ENCODE data around the gene JAKMIP1.

Gene JAKMIP1

GRCh38 chr4:6172927-6173200 is 27.5 kb downstream of the JAKMIP1 start:
- no peak overlapping the region for H3K4me3 ChIP-seq (ENCODE audit: low read depth, low read length)
- no peak for TF ChIP-seq CTCF (IDR thresholded peaks at IDR 0.05; ENCODE audit: low read depth, low read length, missing control alignments)
- DNase-seq (ENCODE audit: low read depth): no peak

- DNase-seq (ENCODE audit: low read depth): no peak
- H3K4me3 ChIP-seq (ENCODE audit: low read depth, low read length): no peak overlapping the region
- TF ChIP-seq CTCF (IDR thresholded peaks at IDR 0.05; ENCODE audit: low read depth, low read length, missing control alignments): no peak
Observed at GRCh38 chr4:6172093-6172926, 28.0 kb downstream of the JAKMIP1 start.

DNA sequence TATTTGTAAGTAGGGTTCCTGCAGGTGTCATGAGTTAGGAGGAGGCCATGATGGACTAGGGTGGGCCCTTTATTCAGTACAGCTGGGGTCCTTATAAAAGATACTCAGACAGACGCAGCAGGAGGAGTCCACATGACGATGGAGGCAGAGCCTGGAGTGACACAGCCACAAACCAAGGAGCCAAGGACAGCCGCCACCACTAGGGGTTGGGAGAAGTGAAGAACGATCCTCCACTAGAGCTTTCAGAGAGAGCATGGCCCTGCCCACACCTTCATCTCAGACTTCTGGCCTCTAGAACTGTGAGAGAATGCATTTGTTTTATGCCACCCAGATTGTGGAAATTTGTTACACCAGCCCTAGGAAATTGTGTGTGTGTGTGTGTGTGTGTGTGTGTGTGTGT is 31.1 kb downstream of the JAKMIP1 start:
- no peak for TF ChIP-seq CTCF (IDR thresholded peaks at IDR 0.05; ENCODE audit: low read depth, low read length, missing control alignments)
- no peak for DNase-seq (ENCODE audit: low read depth)
- H3K4me3 ChIP-seq (ENCODE audit: low read depth, low read length): no peak overlapping the region

- H3K4me3 ChIP-seq (ENCODE audit: low read depth, low read length): no peak overlapping the region
- no peak for TF ChIP-seq CTCF (IDR thresholded peaks at IDR 0.05; ENCODE audit: low read depth, low read length, missing control alignments)
- no peak for DNase-seq (ENCODE audit: low read depth)
Observed at GRCh38 chr4:6165766-6166165, 34.6 kb downstream of the JAKMIP1 start.

DNA sequence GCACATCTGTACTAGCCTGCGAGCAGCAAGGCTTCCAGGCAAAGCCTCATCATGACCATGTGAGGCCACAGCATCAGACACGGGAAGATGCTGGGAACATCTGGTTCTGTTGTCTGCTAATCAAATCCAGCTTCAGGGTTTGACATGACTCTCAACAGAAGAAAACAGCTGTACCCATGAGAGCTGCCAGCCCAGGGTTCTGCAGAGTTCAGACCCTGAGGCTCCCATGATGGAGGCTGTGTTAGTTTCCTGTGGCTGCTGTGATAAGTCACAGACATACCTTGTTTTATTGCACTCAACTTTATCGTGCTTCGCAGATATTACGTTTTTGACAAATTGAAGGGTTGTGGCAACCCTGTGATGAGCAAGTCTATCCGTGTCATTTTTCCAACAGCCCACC is 37.5 kb downstream of the JAKMIP1 start:
- no peak overlapping the region for H3K4me3 ChIP-seq (ENCODE audit: low read depth, low read length)
- TF ChIP-seq CTCF (IDR thresholded peaks at IDR 0.05; ENCODE audit: low read depth, low read length, missing control alignments): no peak
- DNase-seq (ENCODE audit: low read depth): no peak

DNA sequence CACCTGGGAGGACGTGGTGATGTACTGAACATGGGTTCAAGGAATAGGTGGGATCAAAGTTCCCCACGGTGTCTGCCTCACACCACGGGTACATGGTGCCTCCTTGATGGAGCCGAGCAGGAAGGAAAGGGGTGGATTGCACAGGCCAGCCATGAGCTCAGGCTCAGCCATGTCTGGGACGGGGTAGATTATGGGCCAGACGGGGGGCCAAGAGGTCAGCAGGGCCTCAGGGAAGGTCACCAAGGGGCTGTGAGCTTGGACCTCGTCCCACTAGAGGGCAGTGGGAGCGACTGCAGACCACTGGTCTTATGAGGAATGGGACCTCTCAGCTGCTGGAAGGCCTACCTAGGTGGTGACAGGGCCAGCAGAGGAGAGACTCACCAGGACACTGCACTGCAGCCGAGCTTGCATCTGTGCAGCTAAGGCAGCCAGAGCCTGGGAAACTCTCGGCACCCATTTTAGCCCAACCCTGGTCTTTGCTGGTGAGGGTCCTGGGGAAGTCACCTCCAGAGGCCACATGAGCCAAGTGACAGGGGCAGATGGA is 38.4 kb downstream of the JAKMIP1 start:
- DNase-seq (ENCODE audit: low read depth): no peak
- no peak for TF ChIP-seq CTCF (IDR thresholded peaks at IDR 0.05; ENCODE audit: low read depth, low read length, missing control alignments)
- H3K4me3 ChIP-seq (ENCODE audit: low read depth, low read length): no peak overlapping the region

DNA sequence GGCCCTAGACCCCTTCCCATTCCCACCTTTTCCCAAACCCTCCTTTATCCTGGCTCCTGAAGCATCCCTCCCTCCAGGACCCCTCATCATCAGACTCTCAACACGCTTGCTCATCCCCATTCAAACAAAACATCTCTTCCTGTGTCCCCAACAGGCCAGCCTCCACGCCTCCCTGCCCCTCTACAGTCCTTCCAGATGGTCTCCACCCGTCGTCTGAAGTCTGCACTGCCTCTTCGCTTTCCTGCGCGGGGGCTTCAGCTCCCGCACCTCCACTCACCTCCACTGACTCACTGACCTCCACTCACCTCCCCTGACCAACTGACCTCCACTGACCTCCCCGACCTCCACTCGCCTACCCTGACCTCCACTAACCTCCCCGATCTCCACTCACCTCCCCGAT is 39.8 kb downstream of the JAKMIP1 start:
- TF ChIP-seq CTCF (IDR thresholded peaks at IDR 0.05; ENCODE audit: low read depth, low read length, missing control alignments): no peak
- no peak overlapping the region for H3K4me3 ChIP-seq (ENCODE audit: low read depth, low read length)
- no peak for DNase-seq (ENCODE audit: low read depth)
